Liver (tissue), 3 donors: ENCODE data around the gene NLRP11.

Source experiments
- ATF3 ChIP-seq: IDR thresholded peaks from 2 replicates; pipeline ENCODE4 v1.6.1; 2016; ENCODE audit warnings: antibody characterized with exemption
- CTCF ChIP-seq: fragments of 150-350 bp; IDR thresholded peaks from 2 replicates; pipeline ENCODE4 v1.5.1; 2017; ENCODE audit warnings: improper control_type of control experiment, low read depth, low read length; ENCODE audit not compliant: missing input control
- EGR1 ChIP-seq, 2 donors: IDR thresholded peaks; 2 replicates each; pipeline ENCODE4 v1.6.1; 2016 to 2018; ENCODE audit warnings: antibody characterized with exemption in 2 of 2, low read depth in 2 of 2
- JUND ChIP-seq, 2 donors: IDR thresholded peaks; 2 replicates each; pipeline ENCODE4 v1.6.1; 2016; ENCODE audit warnings: antibody characterized with exemption in 2 of 2
- RXRA ChIP-seq, 2 donors: IDR thresholded peaks; 2 replicates each; pipeline ENCODE4 v1.6.1; 2017 to 2018; ENCODE audit warnings: antibody characterized with exemption in 2 of 2, mild to moderate bottlenecking in 1 of 2
- YY1 ChIP-seq: IDR thresholded peaks from 2 replicates; pipeline ENCODE4 v1.6.1; 2016; ENCODE audit warnings: antibody characterized with exemption, mild to moderate bottlenecking
- donor health status: healthy.
- donor health status: healthy.

- no peak for TF ChIP-seq CTCF
- no peak for TF ChIP-seq RXRA (IDR thresholded peaks at IDR 0.05)
- no peak for TF ChIP-seq JUND (IDR thresholded peaks at IDR 0.05)
- TF ChIP-seq ATF3 = no peak
- TF ChIP-seq EGR1 (IDR thresholded peaks at IDR 0.05; ENCODE audit: low read depth in 2 of 2) = no peak
- no peak for TF ChIP-seq YY1
Measured at GRCh38 chr19:55766466-55766865, 65.3 kb downstream of the NLRP11 start.
